NCI-H226 (cell line): Measurements from ENCODE around the gene FUBP1.
"Not testable (repeated sequence)": the region's sequence is repeated elsewhere in the genome, so short reads cannot be mapped to it uniquely, and the experiment has no call there.

Experiments used
- DNase-seq: peaks from one replicate; pipeline ENCODE4 v3.0.0-alpha.2; 2015

Gene FUBP1, protein sequence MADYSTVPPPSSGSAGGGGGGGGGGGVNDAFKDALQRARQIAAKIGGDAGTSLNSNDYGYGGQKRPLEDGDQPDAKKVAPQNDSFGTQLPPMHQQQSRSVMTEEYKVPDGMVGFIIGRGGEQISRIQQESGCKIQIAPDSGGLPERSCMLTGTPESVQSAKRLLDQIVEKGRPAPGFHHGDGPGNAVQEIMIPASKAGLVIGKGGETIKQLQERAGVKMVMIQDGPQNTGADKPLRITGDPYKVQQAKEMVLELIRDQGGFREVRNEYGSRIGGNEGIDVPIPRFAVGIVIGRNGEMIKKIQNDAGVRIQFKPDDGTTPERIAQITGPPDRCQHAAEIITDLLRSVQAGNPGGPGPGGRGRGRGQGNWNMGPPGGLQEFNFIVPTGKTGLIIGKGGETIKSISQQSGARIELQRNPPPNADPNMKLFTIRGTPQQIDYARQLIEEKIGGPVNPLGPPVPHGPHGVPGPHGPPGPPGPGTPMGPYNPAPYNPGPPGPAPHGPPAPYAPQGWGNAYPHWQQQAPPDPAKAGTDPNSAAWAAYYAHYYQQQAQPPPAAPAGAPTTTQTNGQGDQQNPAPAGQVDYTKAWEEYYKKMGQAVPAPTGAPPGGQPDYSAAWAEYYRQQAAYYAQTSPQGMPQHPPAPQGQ

DNA sequence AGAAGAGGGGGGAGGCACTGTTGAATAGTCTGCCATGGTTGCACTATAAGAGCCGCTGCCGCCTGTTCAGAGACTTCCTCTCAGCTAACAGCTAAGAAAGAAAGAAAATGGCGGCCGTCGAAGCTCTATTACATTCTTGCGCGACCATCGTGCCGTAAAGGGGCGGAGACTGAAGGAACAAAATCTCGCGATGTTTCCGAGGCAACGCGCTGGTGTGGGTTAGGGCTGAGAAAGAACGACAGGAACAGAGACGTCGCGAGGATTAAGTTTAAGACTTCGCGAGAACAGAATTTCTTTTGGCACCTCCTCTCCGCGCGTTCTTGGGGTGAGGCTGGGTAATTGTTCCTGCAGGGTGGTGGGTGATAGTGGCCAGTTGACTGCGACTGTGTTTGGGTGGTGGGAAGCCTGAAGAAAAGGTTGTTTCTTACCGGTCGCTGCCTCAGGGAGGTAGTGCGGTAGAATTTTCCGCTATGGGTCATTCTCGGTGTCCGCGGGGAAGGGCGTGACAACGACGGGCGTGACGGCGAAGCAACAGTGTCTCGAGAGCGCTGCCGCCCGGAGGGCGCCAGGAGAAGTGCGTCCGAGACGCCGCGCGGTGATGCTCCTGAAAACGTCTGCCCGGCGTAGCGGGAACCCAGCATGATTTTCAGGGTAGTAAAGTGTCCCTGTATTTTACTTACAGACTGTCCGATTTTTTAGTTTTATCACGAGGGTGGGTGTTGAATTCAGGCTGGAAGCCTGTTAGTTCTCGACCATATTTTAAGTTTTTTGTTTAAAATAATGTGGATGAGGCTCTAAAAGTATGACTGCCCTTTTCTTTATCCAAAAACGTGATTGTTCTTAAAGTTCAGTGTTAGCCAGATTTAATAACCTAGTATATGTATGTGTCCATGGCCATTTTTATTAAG is at the start of gene FUBP1:
TSS of gene FUBP1 (minus strand) at position 104 of the 908 bp plus-strand sequence. CDS start at position 36, 68 bp downstream.
- peak; percentile 96 for DNase-seq

DNA sequence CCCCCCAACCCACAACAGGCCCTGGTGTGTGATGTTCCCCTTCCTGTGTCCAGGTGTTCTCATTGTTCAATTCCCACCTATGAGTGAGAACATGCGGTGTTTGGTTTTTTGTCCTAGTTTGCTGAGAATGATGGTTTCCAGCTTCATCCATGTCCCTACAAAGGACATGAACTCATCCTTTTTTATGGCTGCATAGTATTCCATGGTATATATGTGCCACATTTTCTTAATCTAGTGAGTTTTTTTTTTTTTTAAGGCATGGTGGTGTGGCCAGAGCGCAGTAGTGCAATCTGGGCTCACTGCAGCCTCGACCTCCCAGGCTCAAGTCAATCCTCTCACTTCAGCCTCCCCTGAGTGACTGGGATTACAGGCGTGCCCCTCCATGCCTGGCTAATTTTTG is 42.3 kb upstream of the FUBP1 start:
- DNase-seq = not testable (repeated sequence)

DNA sequence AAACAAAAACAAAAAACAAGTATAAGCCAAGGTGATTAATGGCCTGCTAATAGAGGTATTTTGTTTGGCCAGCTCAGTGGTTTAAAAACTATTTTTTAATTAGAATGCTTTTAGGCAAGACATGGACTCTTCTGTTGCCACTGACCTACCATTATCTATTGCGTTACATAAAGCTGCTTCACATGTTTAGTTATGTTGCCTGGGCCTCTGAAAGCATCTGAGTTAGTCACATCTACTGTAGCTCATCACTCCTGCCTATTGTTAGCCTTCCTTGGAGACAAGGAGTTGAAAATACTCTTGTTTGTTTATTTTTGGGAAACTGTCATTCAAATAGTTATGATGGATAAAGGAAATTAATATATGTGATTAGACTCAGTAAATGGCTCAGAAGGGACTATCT is 40.2 kb upstream of the FUBP1 start:
- no peak for DNase-seq

DNA sequence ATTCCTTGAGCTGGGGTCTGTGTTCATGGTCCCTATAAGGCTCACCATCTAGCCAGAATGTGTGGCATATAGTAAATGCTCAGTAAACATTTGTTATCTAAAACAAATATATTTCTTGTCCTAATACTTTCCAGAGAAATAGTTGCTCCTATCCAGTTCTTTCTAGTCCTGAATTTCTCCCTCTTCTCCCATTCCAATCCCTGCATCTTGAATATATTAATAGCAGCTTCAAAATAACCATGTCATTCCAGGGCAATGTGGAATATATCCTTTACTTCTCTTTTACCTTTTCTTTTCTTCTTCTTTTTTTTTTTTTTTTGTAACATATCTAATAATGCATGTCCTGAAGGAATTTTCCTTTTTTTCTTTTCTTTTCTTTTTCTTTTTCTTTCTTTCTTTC is 36.3 kb upstream of the FUBP1 start:
- no peak for DNase-seq

DNA sequence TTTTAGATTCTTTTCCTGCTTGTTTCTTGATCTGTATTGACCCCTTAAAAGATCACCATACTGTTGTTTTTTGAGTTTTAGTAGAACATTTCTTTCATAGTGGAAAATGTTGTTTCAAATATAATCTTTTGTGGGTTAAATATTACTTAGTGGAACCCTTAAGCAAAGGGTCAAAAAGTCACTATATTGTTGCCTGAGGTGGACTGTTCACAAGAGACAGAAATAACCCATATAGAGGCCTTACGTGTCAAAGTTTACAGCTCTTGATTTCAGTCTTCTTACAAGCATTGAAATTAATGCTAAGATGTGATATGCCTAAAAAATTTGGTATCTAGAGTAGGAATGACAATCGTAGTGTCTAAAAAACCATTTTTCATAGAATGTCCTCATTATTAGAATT is 32.2 kb upstream of the FUBP1 start:
- DNase-seq = no peak

DNA sequence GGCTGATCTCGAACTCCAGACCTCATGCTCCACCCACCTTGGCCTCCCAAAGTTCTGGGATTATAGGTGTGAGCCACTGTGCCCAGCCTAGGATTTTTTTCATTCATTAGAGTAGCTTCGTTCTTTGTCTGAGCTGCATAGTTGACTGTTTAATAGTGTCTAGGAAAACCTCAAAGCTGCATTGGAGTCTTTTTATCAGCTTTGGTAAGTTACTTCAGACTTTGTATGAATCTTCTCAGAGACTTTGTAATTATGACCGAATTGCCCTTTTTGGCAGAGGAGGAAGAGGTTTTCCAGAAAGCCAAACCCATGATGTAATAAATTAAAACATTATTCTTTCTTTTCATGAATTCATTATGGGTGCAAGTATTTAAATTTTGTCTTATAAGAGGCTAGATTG is 31.0 kb upstream of the FUBP1 start:
- no peak for DNase-seq

DNA sequence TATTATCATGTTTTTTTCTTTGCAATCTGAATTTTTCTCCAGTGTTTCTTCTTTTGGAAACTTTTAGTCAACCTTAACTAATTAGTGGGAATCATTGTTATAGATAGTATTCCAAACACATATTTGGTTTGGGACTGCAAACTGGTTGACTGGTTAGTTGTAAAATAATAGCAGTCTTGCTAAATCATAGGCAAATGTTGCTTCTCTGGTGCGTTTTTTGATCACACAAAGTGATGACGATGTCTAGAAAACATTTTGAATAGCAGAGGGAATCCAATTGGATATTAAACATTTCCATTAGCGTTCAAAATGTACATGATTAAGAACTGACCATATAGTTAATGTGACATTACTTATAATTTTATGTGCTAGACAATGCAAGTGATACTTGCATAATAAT is 30.4 kb upstream of the FUBP1 start:
- no peak for DNase-seq

DNA sequence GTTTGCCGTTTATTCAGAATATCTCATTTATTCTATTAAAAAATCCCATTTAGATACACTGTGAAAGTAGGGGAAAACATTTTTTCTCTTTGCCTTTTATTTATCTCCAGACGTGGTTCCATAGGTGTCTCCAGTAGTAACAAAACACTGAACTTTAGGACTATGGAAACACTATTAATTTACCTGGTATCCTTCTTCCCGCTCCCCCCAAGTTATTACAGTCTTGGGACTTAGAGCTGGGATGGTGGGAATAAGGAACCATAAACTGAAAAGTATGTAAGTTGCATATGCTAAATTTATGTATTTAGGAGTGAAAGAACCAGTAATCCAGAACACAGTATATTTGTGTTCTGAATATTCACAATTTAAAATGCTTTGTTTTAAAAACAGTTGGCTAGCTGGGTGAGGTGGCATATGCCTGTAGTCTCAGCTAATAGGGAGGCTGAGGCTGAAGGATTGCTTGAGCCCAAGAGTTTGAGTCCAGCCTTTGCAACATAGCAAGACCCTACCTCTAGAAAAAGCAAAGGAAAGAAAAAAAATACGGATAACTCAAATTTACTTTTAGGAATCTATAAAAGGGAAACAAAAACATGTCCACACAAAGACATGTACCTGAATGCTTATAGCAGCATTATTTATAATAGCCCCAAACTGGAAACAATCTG is 28.9 kb upstream of the FUBP1 start:
- no peak for DNase-seq

DNA sequence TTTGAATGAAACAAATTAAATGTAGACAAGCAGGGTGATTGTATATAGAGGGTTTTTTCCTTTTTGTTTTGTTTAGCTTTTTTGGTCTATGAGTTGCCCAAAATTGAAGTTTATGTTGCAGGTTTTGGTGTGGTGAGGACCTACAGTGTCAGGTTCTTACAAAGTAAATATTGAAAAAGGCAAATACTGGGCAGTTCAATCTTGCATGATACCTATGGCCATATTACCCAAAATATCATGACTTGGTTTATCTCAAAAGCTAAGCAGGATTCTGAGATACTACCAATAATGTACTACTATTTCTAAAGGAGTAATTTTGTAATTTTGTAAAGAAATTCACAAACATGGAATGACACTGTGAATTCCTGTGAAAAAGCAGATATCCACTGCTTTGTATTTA is 27.6 kb upstream of the FUBP1 start:
- no peak for DNase-seq

DNA sequence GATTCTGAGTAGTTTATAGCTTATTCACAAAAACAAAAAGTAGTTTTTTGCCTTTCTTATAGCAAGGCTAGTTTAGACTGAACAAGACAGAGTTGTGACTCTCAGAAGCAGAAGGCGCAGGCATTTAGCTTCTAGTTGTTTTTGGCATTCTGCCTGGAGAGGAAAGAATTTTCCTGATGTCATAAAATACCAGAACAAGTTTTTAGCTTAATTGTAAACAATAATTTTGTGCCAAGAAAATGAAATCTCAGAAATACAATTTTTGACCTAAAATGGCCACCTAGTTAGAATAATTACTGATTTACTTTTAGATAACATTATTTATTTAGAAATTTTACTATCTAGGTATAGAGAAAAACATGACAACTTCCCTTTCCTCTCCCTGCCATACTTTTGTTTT is 26.9 kb upstream of the FUBP1 start:
- DNase-seq = peak; percentile 60

DNA sequence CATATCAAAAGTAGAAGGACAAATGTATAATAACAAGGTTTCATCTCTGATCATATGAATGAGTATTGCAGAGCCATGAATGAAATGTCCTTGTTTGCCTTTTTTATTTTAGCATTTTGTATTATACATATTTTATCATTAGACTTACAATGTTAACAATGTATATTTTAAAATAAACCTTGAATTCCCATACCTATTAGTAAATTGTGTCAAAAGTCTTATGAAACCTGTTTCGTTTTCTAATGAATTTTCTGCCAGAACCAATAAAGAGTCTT is 26.5 kb upstream of the FUBP1 start:
- no peak for DNase-seq

DNA sequence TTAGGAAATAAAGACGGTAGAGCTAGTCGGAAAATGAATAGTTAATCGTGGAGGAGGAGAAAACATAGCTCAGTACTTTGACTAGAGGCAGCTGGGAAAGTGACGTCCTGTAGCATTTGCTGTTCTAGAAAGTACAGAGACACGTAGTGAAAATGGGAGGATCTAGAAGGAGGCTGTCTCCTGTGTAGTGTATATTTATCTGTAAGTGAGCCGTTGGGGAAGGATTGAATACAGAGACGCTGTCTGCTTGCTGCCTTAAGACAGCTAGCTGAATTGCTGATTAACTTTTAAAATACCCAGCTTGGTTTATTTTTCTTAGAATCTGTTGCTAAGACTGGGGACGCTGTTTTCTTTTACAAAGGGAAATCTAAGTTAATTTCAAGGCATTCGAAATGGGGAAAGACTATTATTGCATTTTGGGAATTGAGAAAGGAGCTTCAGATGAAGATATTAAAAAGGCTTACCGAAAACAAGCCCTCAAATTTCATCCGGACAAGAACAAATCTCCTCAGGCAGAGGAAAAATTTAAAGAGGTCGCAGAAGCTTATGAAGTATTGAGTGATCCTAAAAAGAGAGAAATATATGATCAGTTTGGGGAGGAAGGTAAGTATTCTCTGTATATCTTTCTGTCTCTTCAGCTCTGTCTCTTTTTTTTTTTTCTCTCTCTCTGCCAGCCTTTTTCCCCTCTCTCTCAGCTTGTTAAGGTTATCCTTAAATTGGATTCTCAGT is 26.0 kb upstream of the FUBP1 start, which contains the start of gene DNAJB4:
TSS of gene DNAJB4 (plus strand) at position 221 of the 729 bp plus-strand sequence. CDS start at position 393, 172 bp downstream.
- DNase-seq = peak; percentile 95

DNA sequence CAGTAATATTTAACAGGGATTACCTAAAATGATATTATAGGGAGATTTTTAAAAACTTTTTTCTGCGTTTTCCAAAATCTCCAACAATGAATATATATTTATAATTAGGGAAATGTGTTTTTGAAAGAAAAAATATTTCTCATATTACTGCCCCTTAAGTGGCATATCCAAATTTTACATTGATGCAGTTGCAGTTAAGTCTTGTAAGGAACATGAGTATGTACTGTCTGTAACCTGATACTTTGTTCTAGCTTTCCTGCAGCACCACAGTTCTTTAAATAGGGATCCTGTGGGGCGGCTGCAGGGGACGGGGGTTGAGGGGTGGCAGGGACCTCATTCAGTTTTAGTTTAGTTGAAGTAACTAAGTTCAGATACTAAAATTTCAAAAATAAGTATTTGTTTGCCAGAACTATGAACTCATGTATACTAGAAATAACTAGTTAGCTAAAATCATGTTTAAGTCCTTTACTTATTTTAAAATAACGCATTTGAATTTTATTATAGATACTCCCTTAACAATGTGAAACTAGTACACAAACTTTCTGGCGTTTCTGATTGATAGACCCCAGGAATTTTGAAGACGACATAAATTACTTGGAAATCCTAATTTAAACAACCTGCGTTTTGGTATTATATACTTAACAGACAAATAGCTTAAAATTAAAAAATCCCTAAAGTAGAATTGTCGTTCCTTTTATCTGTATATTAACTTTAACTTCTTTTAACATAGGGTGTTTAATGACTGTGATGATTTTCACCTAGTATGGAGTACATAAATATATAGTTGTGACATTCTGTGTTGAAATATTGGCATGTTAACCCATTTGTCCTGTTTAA is 25.2 kb upstream of the FUBP1 start:
- DNase-seq = peak; percentile 53

DNA sequence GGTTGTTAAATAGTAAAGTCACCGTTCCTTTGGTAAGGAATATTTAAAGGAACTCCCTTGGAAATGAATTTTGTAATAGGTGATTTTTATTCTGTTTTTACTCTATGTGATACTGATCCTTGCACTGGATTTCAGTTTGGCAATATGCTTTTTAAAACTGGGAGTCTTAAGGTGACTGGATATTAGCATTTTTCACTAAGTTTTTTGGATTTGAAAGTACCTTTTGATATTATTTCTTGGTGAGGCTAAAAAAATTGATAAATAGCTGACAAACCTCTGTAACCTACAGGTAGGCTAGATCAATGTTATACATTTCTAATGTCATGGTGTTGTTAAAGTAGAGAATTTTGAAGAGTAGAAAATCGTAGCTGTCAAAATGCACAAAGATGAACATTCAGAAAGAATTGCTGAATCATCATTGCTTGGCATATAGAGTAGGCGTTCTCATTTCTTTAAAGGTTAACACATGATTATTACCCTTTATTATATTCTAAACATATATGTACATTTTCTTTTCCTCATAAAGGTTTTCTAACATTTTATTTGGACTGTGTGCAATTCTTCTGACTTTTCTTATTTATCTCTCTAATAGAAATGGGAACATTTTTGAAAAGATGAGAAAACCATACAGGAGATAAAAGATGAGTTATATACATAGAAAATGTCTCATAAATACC is 24.3 kb upstream of the FUBP1 start:
- DNase-seq = no peak

DNA sequence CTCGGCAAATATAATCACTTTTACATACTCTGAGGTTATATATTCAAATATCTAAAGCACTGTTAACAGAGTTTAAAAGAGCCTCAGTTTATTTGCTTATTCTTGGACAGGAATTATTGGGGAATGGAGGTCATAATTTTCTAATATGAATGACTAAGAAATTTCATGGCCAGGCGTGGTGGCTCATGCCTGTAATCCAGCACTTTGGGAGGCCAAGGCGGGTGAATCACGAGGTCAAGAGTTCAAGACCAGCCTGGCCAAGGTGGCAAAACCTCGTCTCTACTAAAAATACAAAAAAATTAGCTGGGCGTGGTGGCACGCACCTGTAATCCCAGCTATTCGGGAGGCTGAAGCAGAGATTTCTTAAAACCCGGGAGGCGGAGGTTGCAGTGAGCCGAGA is 21.7 kb upstream of the FUBP1 start:
- DNase-seq = not testable (repeated sequence)

DNA sequence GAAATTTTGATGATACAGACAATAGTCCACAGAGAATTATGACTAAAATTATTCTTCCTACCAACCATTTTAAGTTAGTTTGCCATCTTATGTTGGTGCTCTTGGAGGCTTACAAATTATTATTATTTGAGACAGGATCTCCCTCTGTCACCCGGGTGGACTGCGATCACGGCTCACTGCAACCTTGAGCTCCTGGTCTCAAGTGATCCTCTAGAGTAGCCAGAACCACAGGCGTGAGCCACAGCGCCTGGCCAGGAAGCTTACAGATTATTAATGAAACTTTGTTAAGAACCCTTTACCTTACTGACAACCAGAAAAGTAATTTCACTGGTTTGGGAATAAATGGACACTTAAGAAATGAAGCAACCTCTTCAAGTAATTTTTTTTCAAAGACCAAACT is 17.9 kb upstream of the FUBP1 start:
- no peak for DNase-seq

DNA sequence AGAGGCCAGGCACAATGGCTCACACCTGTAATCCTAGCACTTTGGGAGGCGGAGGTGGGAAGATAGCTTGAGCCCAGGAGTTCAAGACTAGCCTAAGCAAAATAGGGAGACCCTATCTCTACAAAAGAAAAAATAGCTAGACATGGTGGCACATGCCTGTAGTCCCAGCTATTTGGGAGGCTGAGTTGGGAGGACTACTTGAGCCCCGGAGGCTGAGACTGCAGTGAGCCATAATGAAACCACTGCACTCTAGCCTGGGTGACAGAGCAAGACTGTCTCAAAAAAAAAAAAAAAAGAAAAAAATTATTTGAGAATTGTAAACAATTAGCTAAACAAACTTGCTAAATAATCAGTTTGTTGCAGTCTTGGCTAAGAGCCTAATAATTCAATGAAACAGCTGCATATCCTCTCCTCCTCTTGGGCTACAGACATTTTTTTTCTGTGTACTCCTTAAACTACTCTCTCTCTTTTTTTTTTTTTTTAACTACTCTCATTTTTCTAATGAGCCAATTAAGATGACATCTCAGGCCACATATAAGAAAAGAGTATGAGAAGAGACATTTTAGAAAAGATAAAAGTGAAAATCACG is 15.3 kb upstream of the FUBP1 start:
- no peak for DNase-seq

DNA sequence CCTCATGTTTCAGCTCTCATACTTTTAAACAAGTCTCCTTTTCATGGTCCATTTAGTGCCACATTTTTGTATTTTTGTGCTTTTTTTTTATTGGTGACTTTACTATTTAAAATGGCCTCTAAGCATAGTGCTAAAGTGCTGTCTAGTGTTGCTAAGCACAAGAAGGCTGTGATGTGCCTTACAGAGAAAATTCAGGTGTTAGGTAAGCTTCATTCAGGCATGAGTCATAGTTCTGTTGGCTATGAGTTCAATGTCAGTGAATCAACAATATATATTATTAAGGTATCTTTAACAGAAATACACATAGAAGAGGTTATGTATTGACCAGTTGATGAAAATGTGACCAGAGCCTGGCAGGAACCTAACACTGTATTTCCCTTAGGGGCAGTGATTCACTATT is 12.8 kb upstream of the FUBP1 start:
- DNase-seq = no peak

DNA sequence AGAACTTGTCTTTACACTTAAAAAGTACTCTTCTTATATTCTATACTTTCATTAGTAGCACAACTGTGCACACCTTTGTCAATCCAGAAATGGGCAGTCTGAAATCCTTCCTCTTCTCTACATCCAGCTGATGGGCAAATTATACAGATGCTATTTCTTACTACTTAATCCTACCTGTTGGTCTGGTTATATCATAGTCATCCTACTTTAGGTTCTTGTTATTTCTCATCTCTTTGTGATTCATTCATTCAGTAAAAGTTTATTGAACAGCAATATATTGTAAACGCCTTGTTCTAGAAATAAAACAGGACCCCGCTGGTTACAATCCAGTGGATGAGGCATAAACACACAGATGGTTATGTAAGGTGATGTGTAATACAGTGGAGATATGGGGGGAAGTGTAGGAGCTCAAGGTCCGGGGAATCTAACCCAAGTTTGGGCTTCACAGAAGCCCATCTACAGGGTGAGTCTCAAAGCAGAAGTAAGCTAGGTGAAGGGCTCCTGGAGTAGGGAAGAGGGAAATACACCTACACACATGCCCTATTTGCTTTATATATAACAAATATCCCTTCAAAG is 11.8 kb upstream of the FUBP1 start:
- no peak for DNase-seq

DNA sequence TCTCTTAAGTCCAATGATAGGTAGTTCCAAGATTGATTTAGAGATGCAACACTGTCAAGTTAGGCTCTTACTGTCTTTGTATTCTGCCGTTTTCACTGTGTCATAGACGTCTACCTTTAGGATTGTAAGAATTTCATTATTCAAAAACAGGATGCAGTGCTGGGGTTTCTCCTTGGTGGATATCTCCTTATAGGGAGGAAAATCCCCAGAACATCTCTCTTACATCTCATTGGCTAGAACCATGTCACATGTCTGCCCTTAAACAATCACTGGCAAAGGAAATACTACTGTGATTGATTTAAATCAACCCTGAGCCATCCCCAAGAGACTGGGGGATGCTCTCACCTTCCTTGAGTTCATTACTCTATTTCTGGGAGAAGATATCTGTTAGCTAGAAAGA is 10.9 kb upstream of the FUBP1 start:
- DNase-seq = no peak
